Umbilical cord (tissue), 2 donors: Measurements from ENCODE around the gene SNTG2. TPM values are rescaled to one million over a fixed set of nuclear protein-coding genes. Genes with fewer than 3 reads are reported as not detected.
"Not testable (repeated sequence)": the region's sequence is repeated elsewhere in the genome, so short reads cannot be mapped to it uniquely, and the experiment has no call there.

Experiments used
- DNase-seq: peaks from one replicate; pipeline ENCODE4 v3.0.0-alpha.2; 2015; ENCODE audit warnings: low spot score
- total RNA-seq: library from RNA; depleted of rRNA; stranded (reverse); fragments of >200 nt; gene quantifications from one replicate; pipeline ENCODE4 v1.2.3, GENCODE V29; 2014; ENCODE audit warnings: low replicate concordance; ENCODE audit not compliant: insufficient read depth

The SNTG2 gene
- total RNA-seq, 1 donor from 2014 or later, result not detected

DNA sequence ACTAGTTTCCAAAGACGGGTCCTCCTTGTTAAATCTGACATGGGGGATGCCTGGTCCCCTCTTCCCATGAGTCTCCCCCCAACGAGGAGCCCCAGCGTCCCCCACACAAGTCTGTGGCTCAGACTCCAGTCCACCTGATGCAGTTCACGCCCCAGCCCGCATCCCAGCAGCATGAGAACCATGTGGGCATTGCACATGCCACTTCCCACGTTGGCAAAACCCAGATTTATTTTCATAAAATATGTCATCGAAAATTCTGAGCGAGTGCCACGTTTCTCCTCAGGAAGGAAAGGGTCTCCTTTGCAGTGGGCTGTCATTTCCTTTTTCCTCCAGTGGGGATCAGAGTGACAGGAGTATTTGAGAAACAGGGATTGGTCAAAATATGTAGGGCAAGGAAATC, 417.0 kb downstream of the SNTG2 start:
- no peak for DNase-seq

DNA sequence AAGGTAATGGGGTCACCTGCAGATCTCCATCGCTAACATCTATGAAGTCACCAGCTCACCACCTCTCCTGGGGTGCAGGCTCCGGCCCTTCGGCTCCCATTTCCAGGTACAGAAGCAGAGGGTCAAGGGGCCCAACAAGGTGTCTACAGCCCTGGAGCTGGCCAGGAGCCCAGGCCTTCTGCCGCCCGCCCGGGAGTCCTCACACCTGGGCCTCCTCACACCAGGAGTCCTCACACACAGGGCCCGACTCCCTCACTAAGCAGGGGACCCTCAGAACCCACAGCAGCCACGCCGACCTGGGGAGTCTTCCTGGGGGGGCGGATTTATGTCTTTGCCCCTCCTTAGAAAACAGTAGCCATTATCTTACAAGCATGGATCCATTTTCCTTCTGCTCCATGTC, 419.3 kb downstream of the SNTG2 start:
- no peak for DNase-seq

- DNase-seq, result no peak
Observed at GRCh38 chr2:1370461-1370860, 419.8 kb downstream of the SNTG2 start.

- DNase-seq, result no peak
Observed at GRCh38 chr2:1371082-1371481, 420.4 kb downstream of the SNTG2 start.

DNA sequence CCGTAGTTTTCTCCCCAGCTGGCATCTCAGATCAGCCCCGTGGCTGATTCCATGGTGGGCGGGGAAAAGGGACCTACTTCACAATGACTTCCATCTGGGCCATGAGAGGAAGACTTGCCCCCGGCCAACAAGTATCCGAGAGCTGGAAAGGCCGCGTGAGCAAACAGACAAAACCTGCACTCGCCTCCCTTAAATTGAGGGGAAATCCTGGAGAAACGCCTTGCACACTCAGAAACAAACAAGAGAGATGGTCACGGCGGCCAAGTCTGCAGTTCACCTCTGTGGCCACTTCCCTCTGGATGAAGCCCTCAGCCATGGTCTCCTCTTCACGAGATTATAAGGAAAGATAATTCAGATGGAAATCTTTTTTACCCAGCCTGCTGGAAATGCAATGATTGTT, 423.2 kb downstream of the SNTG2 start:
- no peak for DNase-seq

DNA sequence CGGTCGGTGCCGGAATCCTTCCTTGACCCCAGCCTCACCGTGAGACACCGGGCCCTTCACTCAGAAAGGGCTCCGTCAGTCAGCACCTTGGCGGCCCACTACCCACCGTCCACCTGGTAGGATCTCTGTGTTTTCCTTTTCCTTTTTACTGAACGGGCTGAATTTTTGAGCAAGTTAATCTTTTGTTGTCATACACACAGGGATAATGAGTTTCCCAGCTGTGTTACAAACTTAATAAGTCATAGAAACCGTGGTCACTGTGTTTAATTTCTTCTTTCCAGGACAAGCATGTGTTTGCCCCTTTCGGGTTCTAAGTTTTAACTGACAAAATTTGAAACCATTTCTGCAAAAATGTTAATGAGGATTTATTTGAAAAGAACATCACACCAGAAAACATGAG, 423.6 kb downstream of the SNTG2 start:
- DNase-seq, result no peak

DNA sequence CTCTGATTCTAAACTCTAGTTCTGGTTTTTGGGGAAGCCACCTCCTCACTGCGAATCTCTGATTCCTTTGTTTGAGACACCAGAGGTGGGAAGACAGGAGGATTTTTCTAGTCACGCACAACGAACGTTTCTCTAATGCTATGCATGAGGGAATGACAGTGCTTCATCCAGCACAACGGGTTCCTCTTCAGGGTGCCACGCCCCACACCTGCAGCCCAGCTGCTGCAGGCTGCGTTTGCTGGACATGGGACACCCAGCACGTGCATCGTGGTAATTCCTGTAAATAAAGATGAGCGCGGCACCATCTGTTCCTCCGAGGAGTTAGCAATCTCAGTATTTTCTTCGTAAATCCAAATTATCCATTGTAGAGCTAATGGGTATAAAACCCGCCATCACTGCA, 425.1 kb downstream of the SNTG2 start:
- no peak for DNase-seq

- DNase-seq, result no peak
Observed at GRCh38 chr2:1377473-1377872, 426.8 kb downstream of the SNTG2 start.

DNA sequence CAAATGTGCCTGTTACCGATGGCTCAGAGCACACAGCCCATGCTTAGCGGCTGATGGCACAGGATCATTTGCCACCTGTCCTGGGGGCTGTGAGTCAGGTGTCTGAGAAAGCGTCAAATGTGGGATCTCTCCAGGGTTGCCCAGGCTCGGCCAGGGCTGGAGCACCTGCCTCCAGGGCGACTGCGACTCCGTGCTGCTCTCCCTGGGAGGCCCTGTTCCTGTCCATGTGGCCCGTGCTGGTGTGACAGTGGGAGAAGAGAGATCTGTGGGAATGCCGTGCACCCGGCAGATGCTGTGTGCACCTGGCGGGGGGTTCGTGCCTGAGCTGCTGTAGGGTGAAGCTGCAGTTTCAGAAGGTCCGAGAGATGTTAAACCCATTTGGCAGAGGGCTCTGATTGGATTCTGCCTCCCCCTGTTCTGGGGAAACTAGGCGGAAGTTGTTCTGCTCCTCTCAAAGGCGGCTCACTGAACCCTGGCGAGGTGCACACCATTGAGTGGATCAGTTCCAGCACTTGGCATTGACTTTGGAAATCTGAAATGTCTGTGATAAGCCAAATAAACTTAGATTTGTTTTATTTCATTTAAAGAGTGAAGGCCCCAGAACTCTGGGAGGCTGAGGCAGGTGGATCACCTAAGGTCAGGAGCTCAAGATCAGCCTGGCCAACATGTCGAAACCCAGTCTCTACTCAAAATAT, 428.0 kb downstream of the SNTG2 start:
- DNase-seq, result no peak

DNA sequence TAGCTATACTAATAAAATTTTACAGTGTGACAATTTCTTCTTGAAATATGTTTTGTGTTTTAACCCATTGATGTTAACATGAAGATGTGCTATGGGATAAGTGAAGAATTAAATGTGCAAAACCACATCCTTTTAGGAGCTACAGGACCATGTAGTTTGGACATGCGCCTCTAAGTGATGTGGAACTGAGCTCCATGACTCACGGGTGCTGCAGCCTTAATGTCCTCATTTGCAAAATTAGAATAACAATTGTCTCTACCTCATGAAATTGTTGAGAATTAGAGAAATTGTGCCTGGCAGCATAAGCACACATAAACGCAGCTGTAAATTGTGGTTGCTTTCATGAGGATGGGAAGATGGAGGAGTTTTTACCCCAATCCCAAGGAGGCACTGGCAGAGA, 431.0 kb downstream of the SNTG2 start:
- no peak for DNase-seq

DNA sequence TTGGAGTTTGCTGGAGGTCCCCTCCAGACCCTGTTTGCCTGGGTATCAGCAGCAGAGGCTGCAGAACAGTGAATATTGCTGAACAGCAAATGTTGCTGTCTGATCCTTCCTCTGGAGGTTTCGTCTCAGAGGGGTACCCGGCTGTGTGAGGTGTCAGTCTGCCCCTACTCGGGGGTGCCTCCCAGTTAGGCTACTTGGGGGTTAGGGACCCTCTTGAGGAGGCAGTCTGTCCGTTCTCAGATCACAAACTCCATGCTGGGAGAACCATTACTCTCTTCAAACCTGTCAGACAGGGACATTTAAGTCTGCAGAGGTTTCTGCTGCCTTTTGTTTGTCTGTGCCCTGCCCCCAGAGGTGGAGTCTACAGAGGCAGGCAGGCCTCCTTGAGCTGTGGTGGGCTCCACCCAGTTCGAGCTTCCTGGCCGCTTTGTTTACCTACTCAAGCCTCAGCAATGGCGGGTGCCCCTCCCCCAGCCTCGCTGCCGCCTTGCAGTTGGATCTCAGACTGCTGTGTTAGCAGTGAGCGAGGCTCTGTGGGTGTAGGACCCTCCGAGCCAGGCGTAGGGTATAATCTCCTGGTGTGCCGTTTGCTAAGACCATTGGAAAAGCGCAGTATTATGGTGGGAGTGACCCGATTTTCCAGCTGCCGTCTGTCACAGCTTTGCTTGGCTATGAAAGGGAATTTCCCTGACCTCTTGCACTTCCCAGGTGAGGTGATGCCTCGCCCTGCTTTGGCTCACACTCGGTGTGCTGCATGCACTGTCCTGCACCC, 437.5 kb downstream of the SNTG2 start:
- not testable (repeated sequence) for DNase-seq

GRCh38 chr2:1390118-1390517, 439.5 kb downstream of the SNTG2 start:
- DNase-seq, result not testable (repeated sequence)

- DNase-seq, result no peak
Observed at GRCh38 chr2:1393321-1393720, 442.7 kb downstream of the SNTG2 start.

GRCh38 chr2:1394709-1395408, 444.2 kb downstream of the SNTG2 start:
- DNase-seq, result no peak

DNA sequence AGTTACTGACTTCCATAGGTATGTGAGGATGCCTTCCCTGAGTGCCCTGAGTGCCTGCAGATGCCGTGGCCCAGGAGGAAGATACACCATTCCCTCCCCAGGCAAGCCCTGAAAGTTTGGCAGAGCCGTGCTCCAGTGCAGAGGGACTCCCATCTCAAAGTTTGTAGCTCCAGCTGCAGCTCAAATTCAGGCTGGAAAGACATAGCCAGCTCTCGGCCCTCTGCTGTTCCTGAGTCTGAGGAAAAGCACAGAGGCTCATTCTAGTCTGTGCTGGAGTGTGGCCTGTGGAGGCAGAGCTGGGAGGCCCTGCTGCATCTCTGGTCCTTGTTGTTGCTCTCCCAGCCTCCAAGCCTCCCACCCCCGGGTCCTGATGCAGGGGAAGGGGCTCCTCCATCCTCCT, 446.7 kb downstream of the SNTG2 start:
- no peak for DNase-seq

DNA sequence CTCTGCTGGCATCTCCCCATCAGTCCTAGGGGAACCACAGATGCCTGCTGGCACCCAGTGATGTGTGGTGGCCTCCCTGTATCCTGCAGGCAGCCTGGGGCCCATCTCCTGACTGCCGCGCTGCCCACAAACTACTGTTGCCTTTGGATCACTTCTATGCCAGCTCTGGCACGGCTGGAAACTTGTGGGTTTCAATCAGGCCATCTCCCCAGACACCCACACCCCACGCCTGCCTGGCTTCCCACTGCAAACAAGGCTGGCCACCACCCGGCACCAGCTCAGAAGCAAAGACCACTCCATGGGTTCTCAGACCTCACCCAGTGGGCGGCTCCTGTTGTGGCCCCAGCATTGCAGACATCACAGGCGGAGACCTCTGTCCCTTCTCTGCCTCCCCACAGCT, 447.5 kb downstream of the SNTG2 start:
- no peak for DNase-seq

GRCh38 chr2:1400943-1401735, 450.5 kb downstream of the SNTG2 start:
- DNase-seq, result no peak

GRCh38 chr2:1402064-1402463, 451.4 kb downstream of the SNTG2 start:
- DNase-seq, result no peak

- no peak for DNase-seq
Observed at GRCh38 chr2:1403565-1403964, 452.9 kb downstream of the SNTG2 start.

GRCh38 chr2:1405124-1405523, 454.5 kb downstream of the SNTG2 start:
- no peak for DNase-seq

- no peak for DNase-seq
Observed at GRCh38 chr2:1405967-1406366, 455.3 kb downstream of the SNTG2 start.

GRCh38 chr2:1406434-1406833, 455.8 kb downstream of the SNTG2 start:
- no peak for DNase-seq
